SK-N-SH (cell line): Measurements from ENCODE around the gene JPT2.

Source experiments
- EZH2phosphoT487 ChIP-seq: fragments of 200-600 bp; sonication (generic); IDR thresholded peaks from 2 replicates; pipeline ENCODE4 v1.6.1; 2017; ENCODE audit warnings: low read depth, mixed run types, mild to moderate bottlenecking, antibody characterized with exemption, moderate library complexity, borderline replicate concordance
- GABPA ChIP-seq: IDR thresholded peaks from 2 replicates; pipeline ENCODE4 v1.4.0; 2012; ENCODE audit warnings: low read depth, mild to moderate bottlenecking
- GATA2 ChIP-seq: sonication (generic); formaldehyde crosslinking; IDR thresholded peaks from 2 replicates; pipeline ENCODE4 v1.5.0; 2020; ENCODE audit warnings: mild to moderate bottlenecking, missing genetic modification reagents
- JUND ChIP-seq: IDR thresholded peaks from 2 replicates; pipeline ENCODE4 v1.4.0; 2012
- MXI1 ChIP-seq: IDR thresholded peaks from 2 replicates; pipeline ENCODE4 v1.6.1; 2012; ENCODE audit warnings: mild to moderate bottlenecking, low read depth, low read length, improper control_type of control experiment
- POLR2AphosphoS5 ChIP-seq: IDR thresholded peaks from 2 replicates; pipeline ENCODE4 v1.6.1; 2012; ENCODE audit warnings: low read depth, low read length
- SIN3A ChIP-seq: IDR thresholded peaks from 2 replicates; pipeline ENCODE4 v1.6.1; 2012; ENCODE audit warnings: low read depth, mild to moderate bottlenecking, low read length, moderate library complexity, borderline replicate concordance
- SMC3 ChIP-seq: IDR thresholded peaks from 2 replicates; pipeline ENCODE4 v1.6.1; 2012; ENCODE audit warnings: low read depth, low read length, improper control_type of control experiment
- TCF12 ChIP-seq: IDR thresholded peaks from 2 replicates; pipeline ENCODE4 v1.4.0; 2012
- TEAD4 ChIP-seq: IDR thresholded peaks from 2 replicates; pipeline ENCODE4 v1.4.0; 2012; ENCODE audit warnings: mild to moderate bottlenecking, borderline replicate concordance; ENCODE audit not compliant: insufficient read depth
- YY1 ChIP-seq: IDR thresholded peaks from 2 replicates; pipeline ENCODE4 v1.4.0; 2012; ENCODE audit warnings: low read depth, mild to moderate bottlenecking
- TF ChIP-seq, protein P1 (sequence below): fragments of 200-600 bp; sonication (generic); IDR thresholded peaks from 2 replicates; pipeline ENCODE4 v1.6.1; 2017; ENCODE audit warnings: antibody characterized with exemption, mild to moderate bottlenecking, moderate library complexity
- TF ChIP-seq, protein P2 (sequence below): IDR thresholded peaks from 2 replicates; pipeline ENCODE4 v1.6.1; 2012; ENCODE audit warnings: mild to moderate bottlenecking, low read depth, low read length, moderate library complexity
- TF ChIP-seq, protein P3 (sequence below): IDR thresholded peaks from 2 replicates; pipeline ENCODE4 v1.4.0; 2012; ENCODE audit warnings: low read depth, borderline replicate concordance

DNA sequence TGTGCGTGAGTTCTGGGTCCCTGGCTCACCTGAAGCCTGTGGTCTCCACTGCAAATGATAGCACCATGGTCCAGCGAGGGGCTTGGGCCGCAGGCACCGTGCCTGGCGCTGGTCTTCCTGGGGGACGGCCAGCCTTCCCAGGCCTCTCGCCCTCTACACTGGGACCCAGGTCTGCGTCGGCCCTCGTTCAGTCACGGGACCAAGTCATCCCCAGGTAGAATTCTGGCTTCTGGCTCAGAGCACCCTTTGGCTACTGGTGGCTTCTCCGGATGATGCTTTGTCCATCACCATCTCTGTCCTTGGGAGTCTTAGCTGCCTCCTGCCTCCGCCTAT lies 45.5 kb upstream of the JPT2 start:
- TF ChIP-seq, protein P1, sequence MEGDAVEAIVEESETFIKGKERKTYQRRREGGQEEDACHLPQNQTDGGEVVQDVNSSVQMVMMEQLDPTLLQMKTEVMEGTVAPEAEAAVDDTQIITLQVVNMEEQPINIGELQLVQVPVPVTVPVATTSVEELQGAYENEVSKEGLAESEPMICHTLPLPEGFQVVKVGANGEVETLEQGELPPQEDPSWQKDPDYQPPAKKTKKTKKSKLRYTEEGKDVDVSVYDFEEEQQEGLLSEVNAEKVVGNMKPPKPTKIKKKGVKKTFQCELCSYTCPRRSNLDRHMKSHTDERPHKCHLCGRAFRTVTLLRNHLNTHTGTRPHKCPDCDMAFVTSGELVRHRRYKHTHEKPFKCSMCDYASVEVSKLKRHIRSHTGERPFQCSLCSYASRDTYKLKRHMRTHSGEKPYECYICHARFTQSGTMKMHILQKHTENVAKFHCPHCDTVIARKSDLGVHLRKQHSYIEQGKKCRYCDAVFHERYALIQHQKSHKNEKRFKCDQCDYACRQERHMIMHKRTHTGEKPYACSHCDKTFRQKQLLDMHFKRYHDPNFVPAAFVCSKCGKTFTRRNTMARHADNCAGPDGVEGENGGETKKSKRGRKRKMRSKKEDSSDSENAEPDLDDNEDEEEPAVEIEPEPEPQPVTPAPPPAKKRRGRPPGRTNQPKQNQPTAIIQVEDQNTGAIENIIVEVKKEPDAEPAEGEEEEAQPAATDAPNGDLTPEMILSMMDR = no peak
- no peak for TF ChIP-seq EZH2phosphoT487
- no peak for TF ChIP-seq POLR2AphosphoS5
- TF ChIP-seq, protein P2, sequence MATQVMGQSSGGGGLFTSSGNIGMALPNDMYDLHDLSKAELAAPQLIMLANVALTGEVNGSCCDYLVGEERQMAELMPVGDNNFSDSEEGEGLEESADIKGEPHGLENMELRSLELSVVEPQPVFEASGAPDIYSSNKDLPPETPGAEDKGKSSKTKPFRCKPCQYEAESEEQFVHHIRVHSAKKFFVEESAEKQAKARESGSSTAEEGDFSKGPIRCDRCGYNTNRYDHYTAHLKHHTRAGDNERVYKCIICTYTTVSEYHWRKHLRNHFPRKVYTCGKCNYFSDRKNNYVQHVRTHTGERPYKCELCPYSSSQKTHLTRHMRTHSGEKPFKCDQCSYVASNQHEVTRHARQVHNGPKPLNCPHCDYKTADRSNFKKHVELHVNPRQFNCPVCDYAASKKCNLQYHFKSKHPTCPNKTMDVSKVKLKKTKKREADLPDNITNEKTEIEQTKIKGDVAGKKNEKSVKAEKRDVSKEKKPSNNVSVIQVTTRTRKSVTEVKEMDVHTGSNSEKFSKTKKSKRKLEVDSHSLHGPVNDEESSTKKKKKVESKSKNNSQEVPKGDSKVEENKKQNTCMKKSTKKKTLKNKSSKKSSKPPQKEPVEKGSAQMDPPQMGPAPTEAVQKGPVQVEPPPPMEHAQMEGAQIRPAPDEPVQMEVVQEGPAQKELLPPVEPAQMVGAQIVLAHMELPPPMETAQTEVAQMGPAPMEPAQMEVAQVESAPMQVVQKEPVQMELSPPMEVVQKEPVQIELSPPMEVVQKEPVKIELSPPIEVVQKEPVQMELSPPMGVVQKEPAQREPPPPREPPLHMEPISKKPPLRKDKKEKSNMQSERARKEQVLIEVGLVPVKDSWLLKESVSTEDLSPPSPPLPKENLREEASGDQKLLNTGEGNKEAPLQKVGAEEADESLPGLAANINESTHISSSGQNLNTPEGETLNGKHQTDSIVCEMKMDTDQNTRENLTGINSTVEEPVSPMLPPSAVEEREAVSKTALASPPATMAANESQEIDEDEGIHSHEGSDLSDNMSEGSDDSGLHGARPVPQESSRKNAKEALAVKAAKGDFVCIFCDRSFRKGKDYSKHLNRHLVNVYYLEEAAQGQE = no peak
- TF ChIP-seq SIN3A = no peak
- TF ChIP-seq GABPA = no peak
- TF ChIP-seq YY1 = no peak
- no peak for TF ChIP-seq TCF12
- no peak for TF ChIP-seq SMC3
- TF ChIP-seq MXI1 = no peak
- no peak for TF ChIP-seq JUND
- TF ChIP-seq GATA2 = no peak
- TF ChIP-seq, protein P3, sequence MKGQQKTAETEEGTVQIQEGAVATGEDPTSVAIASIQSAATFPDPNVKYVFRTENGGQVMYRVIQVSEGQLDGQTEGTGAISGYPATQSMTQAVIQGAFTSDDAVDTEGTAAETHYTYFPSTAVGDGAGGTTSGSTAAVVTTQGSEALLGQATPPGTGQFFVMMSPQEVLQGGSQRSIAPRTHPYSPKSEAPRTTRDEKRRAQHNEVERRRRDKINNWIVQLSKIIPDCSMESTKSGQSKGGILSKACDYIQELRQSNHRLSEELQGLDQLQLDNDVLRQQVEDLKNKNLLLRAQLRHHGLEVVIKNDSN = no peak
- TF ChIP-seq TEAD4 = no peak
